ENCODE data around the gene SAMD1. TPM values are rescaled to one million over a fixed set of nuclear protein-coding genes. Genes with fewer than 3 reads are reported as not detected.

The SAMD1 gene
- total and polyA plus RNA-seq, 2 of the 13 experiments (the other 11 are each of a cell fraction or from before 2014, with no cell fraction given): 17.5 to 45.0 TPM

DNA sequence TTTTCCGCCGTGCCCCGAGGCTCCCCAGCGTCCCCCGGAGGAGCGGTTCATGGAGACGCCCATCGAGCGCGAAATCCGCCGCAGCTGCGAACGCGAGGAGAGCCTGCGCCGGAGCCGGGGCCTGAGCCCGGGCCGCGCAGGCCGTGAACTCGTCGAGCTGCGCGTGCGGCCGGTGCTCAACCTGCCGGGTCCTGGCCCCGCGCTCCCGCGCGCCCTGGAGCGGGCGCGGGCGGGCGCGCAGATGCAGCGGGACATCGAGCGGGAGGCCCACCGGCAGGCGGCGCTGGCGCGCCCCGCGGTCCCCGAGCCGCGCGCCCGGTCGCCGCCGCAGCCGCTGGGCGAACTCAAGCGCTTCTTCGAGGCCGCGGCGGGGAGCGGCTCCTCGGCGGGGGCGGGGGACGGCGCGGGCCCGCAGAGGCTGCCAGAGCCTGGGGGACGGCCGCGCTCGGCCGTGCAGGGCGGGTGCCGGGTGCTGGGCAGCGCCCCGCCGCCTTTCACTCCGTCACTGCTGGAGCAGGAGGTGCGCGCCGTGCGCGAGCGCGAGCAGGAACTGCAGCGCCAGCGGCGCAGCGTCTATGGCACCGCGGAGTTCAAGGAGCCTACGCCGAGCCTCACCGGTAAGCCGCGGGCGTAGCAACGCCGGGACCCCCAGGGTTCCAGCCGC is 17.2 kb downstream of the SAMD1 start (continued):
- TF ChIP-seq SMARCE1 (IDR thresholded peaks at IDR 0.05; ENCODE audit: borderline replicate concordance) (no peak), CTCF (CRISPR knock-in tag; IDR thresholded peaks at IDR 0.05) (peak; percentile 32), ZFYVE20 (CRISPR knock-in tag; IDR thresholded peaks at IDR 0.05; ENCODE audit: borderline replicate concordance, low read depth) (no peak), POLR2G (IDR thresholded peaks at IDR 0.05; ENCODE audit: low read depth, low read length) (0 out of 2 replicates have a peak, but pooled peaks have one; percentile 11), ESRRA (CRISPR knock-in tag; IDR thresholded peaks at IDR 0.05; ENCODE audit: low read depth) (no peak)

GRCh38 chr19:14072535-14073260 is 17.9 kb downstream of the SAMD1 start, which contains the start of gene MISP3:
Gene MISP3 (plus strand): TSS chr19:14072786. CDS start chr19:14073310, 524 bp downstream.
- Histone ChIP-seq H3K9ac (ENCODE audit: insufficient read depth, low read depth, low read length) (peak within 1 kb of the TSS; percentile 79), H3K9me3 (ENCODE audit: low read length) (no peaks in the 10 kb centered on the region), H3K79me2 (ENCODE audit: insufficient read depth, low read length) (peaks cover 3% of the 10 kb centered on the region), H2AFZ (ENCODE audit: low read length) (no peak within 1 kb of the TSS), H3K27me3 (ENCODE audit: control insufficient read depth in 1 of 2, insufficient read depth in 2 of 2, low read length in 2 of 2) (no peaks in the 10 kb centered on the region; a peak in 2 of 5 replicates), H3K4me1 (ENCODE audit: insufficient read depth, low read length) (peaks cover 8% of the 10 kb centered on the region), H3K4me3 (replicated peaks in 1 of 3; ENCODE audit: insufficient read depth in 1 of 3, low read depth in 2 of 3, low read length in 3 of 3) (peak within 1 kb of the TSS; percentile 76 to 94 (median 80)), H3K36me3 (replicated peaks in 1 of 2; ENCODE audit: control insufficient read depth in 1 of 2, insufficient read depth in 2 of 2, low read length in 2 of 2) (no peaks in the 10 kb centered on the region), H3K4me2 (ENCODE audit: low read depth, low read length) (peak within 1 kb of the TSS; percentile 98), H4K20me1 (ENCODE audit: insufficient read depth, low read length) (no peaks in the 10 kb centered on the region), H3K27ac (ENCODE audit: extremely low read length, insufficient read depth, low read length) (peak within 1 kb of the TSS; percentile 91)
- WGBS (ENCODE audit: low lambda C conversion rate): 0% methylated on average over 7 of the region's 51 CpGs
- intact Hi-C loops (cut with micrococcal nuclease; ENCODE audit: unreplicated experiment): loop anchor here (1.0 to 5.0 kb wide), 2 partner anchors 65 to 192 kb away; partner anchors contain the start of gene RFX1
- ChIA-PET CTCF (ENCODE audit: low intra/inter-chr PET ratio, low total read pairs) (interaction anchor here (0.6 to 4.7 kb wide), 4 partner anchors 14 to 192 kb away, joined by 3 to 79 read pairs (median 10); partner anchors contain the start of gene SAMD1), POLR2A (interaction anchor here (1.1 to 5.2 kb wide), 12 partner anchors 8 to 200 kb away, joined by 3 to 62 read pairs (median 5); partner anchors contain the start of genes ASF1B, DCAF15, IL27RA and PALM3)
- FAIRE-seq (no peak), ATAC-seq (peak; percentile 50), DNase-seq (ENCODE audit: low spot score) (no peak)
- in situ Hi-C loops (cut with HindIII; ENCODE audit: extremely low pct_ligation_motif_present, low pct_unique_long_range_greater_than_20kb): loop anchor here (5.0 to 25.0 kb wide), 2 partner anchors 190 to 310 kb away; partner anchors contain the start of genes C19orf53 and MRI1
- TSS peak; percentile 73 for BruUV-seq (replicated peaks)
- TF ChIP-seq ZNF839 (CRISPR knock-in tag; IDR thresholded peaks at IDR 0.05; ENCODE audit: borderline replicate concordance) (no peak), ZNF230 (CRISPR knock-in tag; IDR thresholded peaks at IDR 0.05) (0 out of 2 replicates have a peak, but pooled peaks have one; percentile 6), DRAP1 (CRISPR knock-in tag; IDR thresholded peaks at IDR 0.05) (no peak), MAFK (conservative IDR thresholded peaks at IDR 0.05 in 1 of 2, IDR thresholded peaks at IDR 0.05 in 1 of 2; ENCODE audit: low read length in 2 of 2) (no peak), SNAI1 (CRISPR knock-in tag; IDR thresholded peaks at IDR 0.05; ENCODE audit: borderline replicate concordance) (0 out of 2 replicates have a peak, but pooled peaks have one; percentile 2), ZNF780A (CRISPR knock-in tag; IDR thresholded peaks at IDR 0.05) (peak; percentile 48; the same call in 1 of the 2 replicates), ZBTB37 (CRISPR knock-in tag; IDR thresholded peaks at IDR 0.05) (no peak), ZNF143 (CRISPR knock-in tag; IDR thresholded peaks at IDR 0.05) (no peak), ZNF709 (CRISPR knock-in tag; IDR thresholded peaks at IDR 0.05) (0 out of 2 replicates have a peak, but pooled peaks have one; percentile 55), ZNF280B (CRISPR knock-in tag; IDR thresholded peaks at IDR 0.05; ENCODE audit: borderline replicate concordance) (0 out of 2 replicates have a peak, but pooled peaks have one; percentile 15)
